ENCODE results near the gene AFMID. TPM values are rescaled to one million over a fixed set of nuclear protein-coding genes. Genes with fewer than 3 reads are reported as not detected.

The AFMID gene
- total and polyA plus RNA-seq, 2 of the 13 experiments (the other 11 are each of a cell fraction or from before 2014, with no cell fraction given) = 249 to 270 TPM

GRCh38 chr17:78164748-78165607 lies 22.2 kb upstream of the AFMID start (continued):
- TF ChIP-seq ZHX1 (CRISPR knock-in tag; IDR thresholded peaks at IDR 0.05; ENCODE audit: low read depth) (no peak), SOX13 (IDR thresholded peaks at IDR 0.05) (no peak), SOX13 (CRISPR knock-in tag; conservative IDR thresholded peaks at IDR 0.05 in 1 of 2, IDR thresholded peaks at IDR 0.05 in 1 of 2) (no peak), ZNF512B (CRISPR knock-in tag; IDR thresholded peaks at IDR 0.05; ENCODE audit: borderline replicate concordance) (no peak), ZNF720 (CRISPR knock-in tag; IDR thresholded peaks at IDR 0.05) (no peak), PAX8 (CRISPR knock-in tag; IDR thresholded peaks at IDR 0.05; ENCODE audit: borderline replicate concordance) (no peak), KMT2B (CRISPR knock-in tag; IDR thresholded peaks at IDR 0.05) (no peak), HMGXB3 (CRISPR knock-in tag; IDR thresholded peaks at IDR 0.05; ENCODE audit: borderline replicate concordance) (no peak), TFAP4 (IDR thresholded peaks at IDR 0.05; ENCODE audit: borderline replicate concordance, low read depth) (no peak), DMAP1 (CRISPR knock-in tag; IDR thresholded peaks at IDR 0.05) (no peak), ZMYM3 (CRISPR knock-in tag; IDR thresholded peaks at IDR 0.05) (peak; percentile 92), ZNF639 (CRISPR knock-in tag; conservative IDR thresholded peaks at IDR 0.05) (no peak), ZBTB44 (CRISPR knock-in tag; IDR thresholded peaks at IDR 0.05) (no peak), ZMYM4 (CRISPR knock-in tag; IDR thresholded peaks at IDR 0.05) (no peak)

Measured in HepG2 (cell line).